ENCODE results near the gene COPS2.
A peak's percentile ranks its signal among the peaks of the same experiment; 100 is the strongest.
"Not testable (repeated sequence)": the region's sequence is repeated elsewhere in the genome, so short reads cannot be mapped to it uniquely, and the experiment has no call there.

Gene COPS2

DNA sequence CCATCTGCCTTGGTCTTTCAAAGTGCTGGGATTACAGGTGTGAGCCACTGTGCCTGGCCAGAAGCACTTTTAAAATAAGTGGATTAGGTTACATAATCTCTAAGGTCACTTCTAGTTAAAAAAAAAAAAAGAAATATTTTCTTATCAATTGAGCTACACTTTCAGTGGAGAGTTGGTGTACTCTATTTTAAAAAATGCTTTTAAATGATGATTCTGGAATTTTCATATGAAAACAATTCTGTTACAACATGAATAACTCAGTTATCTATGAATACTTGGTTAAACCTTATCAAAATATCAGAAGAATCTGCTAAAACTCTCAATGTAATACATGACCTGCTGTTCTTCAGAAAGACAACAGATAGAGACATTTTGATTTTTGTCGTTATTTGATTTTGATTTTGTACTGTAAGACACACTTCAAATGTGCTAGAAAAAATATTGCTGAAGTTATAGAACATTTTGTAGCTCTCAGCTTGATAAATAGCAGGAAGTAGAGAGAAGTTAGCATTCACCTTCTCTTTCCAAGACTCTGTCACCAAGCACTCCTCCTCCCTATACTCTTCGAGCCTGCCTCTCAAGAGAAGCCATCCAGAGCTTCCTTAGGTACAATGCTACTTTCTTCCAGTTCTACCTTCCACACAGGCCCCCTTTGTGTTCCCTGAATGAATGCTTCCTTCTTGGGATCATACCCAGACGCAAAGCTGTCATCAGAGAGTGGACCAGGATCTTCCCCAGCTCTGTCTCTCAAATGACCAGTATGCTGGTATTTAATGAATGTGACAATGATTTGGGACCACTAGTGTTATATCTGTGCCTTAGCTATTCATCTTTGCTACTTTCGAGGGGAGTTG is 61.9 kb downstream of the COPS2 start:
- Mint-ChIP-seq H3K27me3 (no peaks in the 10 kb centered on the region), H3K27ac (peak overlapping the region in 1 of 2 donors; percentile 28), H3K4me3 (no peak overlapping the region), H3K4me1 (no peaks in the 10 kb centered on the region), H3K9me3 (no peaks in the 10 kb centered on the region)
- no peak for DNase-seq
- ATAC-seq = no peak

DNA sequence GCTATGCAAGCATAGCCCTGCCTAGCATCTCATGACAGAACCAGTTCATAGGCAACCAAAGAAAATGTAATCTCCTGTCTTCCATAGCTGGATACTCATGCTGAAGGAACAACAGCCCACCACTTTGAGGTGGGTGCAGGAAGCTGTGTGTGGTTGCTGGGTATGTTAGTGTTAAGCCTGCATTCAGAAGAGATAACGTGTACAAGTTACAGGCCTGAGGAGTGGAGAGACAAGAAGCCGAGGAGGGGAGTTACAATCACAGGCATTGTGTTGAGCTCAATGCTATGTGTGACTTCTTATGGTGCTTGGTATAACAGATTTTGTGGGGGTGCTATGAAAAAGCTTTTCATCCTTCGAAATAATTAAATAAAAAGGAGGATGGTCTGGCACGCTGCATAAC is 66.4 kb downstream of the COPS2 start:
- peaks cover 5% of the 10 kb centered on the region for H3K27me3 Mint-ChIP-seq

DNA sequence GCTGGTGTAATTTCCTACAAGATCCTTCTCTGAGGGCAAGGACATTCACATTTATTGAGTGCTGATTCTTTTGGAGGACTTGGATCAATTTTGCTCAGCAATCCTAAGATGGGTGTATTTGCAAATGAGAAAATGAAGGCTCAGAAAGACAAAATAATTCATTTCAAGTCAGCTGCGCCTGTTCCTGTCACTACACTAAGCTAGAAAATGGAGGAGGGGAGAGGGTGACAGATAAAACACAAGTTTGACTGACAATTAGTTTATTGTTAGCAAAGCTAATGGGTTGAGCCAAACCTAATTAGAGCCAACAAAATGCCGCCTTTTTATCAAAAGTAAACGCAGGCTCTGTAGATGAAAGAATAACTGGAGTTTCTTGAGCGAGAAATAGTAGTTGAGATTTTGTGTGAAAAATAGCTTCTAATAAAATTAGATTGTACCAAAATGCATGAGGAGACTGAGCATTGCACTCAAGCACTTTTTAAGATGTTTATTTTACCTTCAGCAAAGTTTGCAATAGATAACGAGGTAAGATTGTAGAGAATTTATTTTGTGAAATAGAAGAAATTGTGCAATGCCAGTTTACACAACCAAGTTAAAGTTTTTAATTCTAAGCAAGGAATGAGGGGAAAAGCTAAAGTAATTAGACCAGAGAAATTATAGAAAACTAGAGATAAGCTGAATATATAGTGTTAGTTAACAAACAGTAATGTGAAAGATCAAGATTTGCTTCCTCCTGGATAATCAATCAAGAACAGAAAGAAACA is 69.5 kb downstream of the COPS2 start:
- Mint-ChIP-seq H3K4me1 (no peaks in the 10 kb centered on the region), H3K4me3 (no peak overlapping the region), H3K9me3 (no peaks in the 10 kb centered on the region), H3K27ac (no peak overlapping the region), H3K27me3 (peaks cover 5% of the 10 kb centered on the region)
- no peak for ATAC-seq
- no peak for DNase-seq

More for the DNA sequence above, 66.4 kb downstream of the COPS2 start:
- Mint-ChIP-seq H3K4me1 (no peaks in the 10 kb centered on the region), H3K9me3 (no peaks in the 10 kb centered on the region), H3K27ac (no peak overlapping the region), H3K4me3 (no peak overlapping the region)
- DNase-seq = no peak
- ATAC-seq = no peak

DNA sequence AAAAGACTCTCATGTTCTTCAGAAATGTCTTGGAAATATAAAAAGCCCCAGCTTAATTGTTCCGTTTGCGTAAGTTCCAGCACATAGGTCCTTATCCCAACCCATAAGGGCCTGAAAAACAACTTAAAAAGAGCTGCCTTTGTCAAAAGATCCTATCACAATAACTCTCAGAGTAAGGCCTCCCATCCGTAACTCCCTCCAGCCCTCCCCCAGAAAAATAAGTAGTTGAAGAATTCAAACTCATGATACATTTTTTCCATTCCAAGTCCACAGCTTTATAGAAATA is 71.2 kb downstream of the COPS2 start:
- H3K4me3 Mint-ChIP-seq = no peak overlapping the region
- ATAC-seq = no peak
- H3K4me1 Mint-ChIP-seq = no peaks in the 10 kb centered on the region
- H3K27me3 Mint-ChIP-seq = peaks cover 5% of the 10 kb centered on the region
- H3K9me3 Mint-ChIP-seq = no peaks in the 10 kb centered on the region
- DNase-seq = no peak
- no peak overlapping the region for H3K27ac Mint-ChIP-seq

DNA sequence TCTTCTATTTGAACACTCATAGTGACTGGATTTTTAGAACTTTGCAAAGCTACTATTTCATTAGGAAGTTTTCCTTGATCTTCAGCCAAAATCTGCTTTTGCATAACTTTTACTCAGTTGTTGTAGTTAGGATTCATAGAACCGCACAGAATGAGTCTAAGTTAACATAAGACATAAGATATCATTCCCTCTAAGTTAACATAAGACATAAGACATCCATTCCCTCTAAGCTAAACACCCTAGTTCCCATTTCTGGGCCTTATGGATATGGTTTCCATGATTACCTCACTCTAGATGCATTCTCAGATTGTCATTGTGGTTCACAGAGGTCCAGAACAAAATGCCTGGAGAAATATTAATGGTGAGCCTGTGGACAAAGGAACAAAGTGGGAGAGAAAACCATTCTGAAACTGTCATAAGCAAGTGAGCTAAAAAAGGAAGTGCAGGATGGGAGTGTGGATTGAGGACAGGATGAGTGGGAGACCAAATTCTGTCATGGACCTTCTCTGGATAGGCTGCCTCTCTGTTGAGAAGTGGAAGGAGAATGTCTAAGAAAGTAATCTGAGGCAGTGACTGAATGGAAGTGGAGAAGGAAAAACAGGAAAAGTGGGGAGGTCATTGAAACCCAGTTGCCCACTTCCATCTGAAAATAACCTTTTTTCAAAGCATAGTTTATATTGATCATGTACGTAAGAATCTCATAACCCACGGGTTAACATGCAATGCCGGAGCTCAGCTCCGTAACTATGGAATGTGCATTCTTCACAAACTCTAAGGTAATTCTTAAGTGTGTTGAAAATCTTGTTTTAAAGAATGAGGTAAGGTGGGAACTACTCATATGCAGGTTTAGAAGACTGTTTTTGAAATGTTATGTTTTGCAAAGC is 71.8 kb downstream of the COPS2 start:
- H3K9me3 Mint-ChIP-seq = no peaks in the 10 kb centered on the region
- DNase-seq (no peak), ATAC-seq (no peak)
- H3K27ac Mint-ChIP-seq = no peak overlapping the region
- H3K4me1 Mint-ChIP-seq = no peaks in the 10 kb centered on the region
- H3K27me3 Mint-ChIP-seq = peaks cover 5% of the 10 kb centered on the region
- H3K4me3 Mint-ChIP-seq = no peak overlapping the region

DNA sequence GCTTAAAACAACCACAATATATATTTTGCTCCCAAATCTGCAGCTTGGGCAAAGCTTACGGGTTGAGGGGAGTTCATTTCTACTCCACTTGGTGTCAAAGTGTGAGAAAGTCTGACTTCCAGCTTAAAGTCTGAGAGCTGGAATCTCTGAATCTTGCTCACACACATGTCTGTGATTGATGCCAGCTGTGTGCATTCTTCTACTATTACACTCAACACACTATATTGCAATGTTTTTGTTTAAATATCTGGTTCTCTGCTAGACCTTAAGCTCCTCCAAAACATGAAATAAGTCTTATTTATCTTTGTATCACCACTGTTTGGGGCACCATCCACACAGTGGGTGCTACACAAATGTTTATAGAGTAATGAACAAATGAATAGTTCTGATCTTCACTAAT is 72.4 kb downstream of the COPS2 start:
- Mint-ChIP-seq H3K27me3 (peaks cover 5% of the 10 kb centered on the region), H3K4me1 (no peaks in the 10 kb centered on the region), H3K9me3 (no peaks in the 10 kb centered on the region), H3K4me3 (no peak overlapping the region), H3K27ac (no peak overlapping the region)
- no peak for ATAC-seq
- no peak for DNase-seq

DNA sequence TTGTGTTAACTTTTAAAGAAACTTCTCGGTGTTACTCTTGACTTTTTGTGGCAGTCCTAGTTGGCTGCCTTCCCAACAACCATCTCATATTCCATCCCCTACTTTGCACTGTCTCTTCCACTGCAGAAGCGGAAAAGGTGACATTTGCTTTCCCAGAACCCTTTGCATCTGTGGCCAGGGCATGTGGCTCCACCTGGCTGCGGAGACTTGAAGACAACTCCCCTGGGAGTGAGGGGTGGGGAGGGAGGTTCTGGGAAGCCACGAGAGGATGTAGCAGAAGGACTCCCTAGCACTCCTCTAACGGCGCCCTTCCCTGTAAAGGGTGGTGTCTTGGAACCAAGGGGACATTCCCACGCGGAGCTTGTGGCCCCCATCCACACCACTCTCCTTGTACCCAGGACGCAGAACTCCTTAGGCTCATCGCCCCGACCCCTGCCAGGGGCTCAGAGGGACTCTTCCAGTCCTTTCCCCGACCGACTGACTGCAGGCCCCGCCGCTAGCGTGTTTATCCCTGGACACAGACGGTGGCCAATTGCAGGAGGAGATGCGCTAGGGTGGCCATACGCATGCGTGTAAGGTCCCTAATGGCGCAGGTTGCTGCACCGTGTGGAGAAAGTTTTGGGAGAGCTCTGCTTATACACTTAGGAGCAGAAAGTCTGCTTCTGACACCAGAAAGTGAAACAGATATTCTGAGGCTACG is 75.9 kb downstream of the COPS2 start:
- ATAC-seq (no peak), DNase-seq (no peak)
- no peak overlapping the region for H3K4me3 Mint-ChIP-seq
- H3K27ac Mint-ChIP-seq = no peak overlapping the region
- H3K27me3 Mint-ChIP-seq = peaks cover 11% of the 10 kb centered on the region
- no peaks in the 10 kb centered on the region for H3K4me1 Mint-ChIP-seq
- no peaks in the 10 kb centered on the region for H3K9me3 Mint-ChIP-seq

DNA sequence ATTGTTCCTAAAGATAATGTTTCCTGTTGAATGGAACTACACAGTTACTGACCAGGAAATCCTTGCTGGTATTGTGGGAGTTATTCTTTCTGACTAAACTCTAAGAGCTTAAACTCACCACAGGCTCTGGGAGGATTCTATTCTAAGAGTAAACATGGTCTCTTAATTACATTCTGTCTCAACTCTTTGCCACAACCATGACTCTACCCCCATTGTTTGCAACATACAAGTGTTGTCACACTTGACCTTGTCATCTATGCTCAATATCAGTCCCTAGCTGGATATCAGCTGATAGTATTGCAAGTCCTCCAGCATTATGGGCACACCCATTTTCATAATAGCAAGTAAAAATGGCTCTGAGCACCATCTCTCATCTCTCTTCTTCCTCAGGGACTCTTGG is 79.5 kb downstream of the COPS2 start:
- H3K9me3 Mint-ChIP-seq = no peaks in the 10 kb centered on the region
- no peak overlapping the region for H3K27ac Mint-ChIP-seq
- no peak for ATAC-seq
- H3K4me3 Mint-ChIP-seq = no peak overlapping the region
- no peak for DNase-seq
- no peaks in the 10 kb centered on the region for H3K4me1 Mint-ChIP-seq
- peaks cover 35% of the 10 kb centered on the region for H3K27me3 Mint-ChIP-seq

DNA sequence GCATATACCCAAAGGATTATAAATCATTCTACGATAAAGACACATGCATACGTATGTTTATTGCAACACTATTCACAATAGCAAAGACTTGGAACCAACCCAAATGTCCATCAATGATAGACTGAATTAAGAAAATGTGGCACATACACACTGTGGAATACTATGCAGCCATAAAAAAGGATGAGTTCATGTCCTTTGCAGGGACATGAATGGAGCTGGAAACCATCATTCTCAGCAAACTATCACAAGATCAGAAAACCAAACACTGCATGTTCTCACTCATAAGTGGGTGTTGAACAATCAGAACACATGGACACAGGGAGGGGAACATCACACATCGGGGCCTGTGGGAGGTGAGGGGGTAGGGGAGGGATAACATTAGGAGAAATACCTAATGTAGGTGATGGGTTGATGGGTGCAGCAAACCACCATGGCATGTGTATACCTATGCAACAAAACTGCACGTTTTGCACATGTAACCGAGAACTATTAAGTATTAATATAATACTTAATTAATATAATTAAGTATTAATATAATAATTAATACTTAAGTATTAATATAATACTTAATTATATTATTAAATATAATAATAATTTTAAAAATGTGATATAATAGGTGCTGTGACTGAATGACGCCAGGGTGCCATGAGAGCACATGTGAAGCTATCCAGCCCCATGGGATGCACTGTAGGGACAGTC is 80.7 kb downstream of the COPS2 start:
- DNase-seq, H3K4me1 Mint-ChIP-seq, H3K4me3 Mint-ChIP-seq, H3K9me3 Mint-ChIP-seq, ATAC-seq, H3K27ac Mint-ChIP-seq: not testable (repeated sequence)
- peaks cover 46% of the 10 kb centered on the region for H3K27me3 Mint-ChIP-seq
